GM13976 (cell line): ENCODE measurements around the gene NPB.

ENCODE experiments used
- DNase-seq: peaks from one replicate; pipeline ENCODE4 v3.0.0; 2012; ENCODE audit warnings: low spot score
- CTCF ChIP-seq: IDR thresholded peaks from 2 replicates; pipeline ENCODE4 v1.5.1; 2012; ENCODE audit warnings: borderline replicate concordance, mild to moderate bottlenecking; ENCODE audit not compliant: insufficient read depth; ENCODE audit errors: extremely low read depth, missing control alignments, control extremely low read depth
- in situ Hi-C: fragments of 300-500 bp; cut with MboI; formaldehyde crosslinking; loops from one replicate; pipeline ENCODE4 v1.12.0; 2022; ENCODE audit warnings: low sequenced_read_pairs, mixed read lengths, inconsistent platforms; ENCODE audit not compliant: unreplicated experiment

Gene NPB

GRCh38 chr17:81905424-81905875 lies 3.4 kb downstream of the NPB start:
- TF ChIP-seq CTCF, result no peak
- DNase-seq, result no peak
- in situ Hi-C loops, result no loop called here

GRCh38 chr17:81905993-81906392 lies 4.0 kb downstream of the NPB start:
- DNase-seq, result no peak
- in situ Hi-C loops, result no loop called here
- TF ChIP-seq CTCF, result no peak

GRCh38 chr17:81906476-81907218 lies 4.6 kb downstream of the NPB start:
- in situ Hi-C loops, result no loop called here
- no peak for TF ChIP-seq CTCF
- no peak for DNase-seq

GRCh38 chr17:81907219-81908145 lies 5.4 kb downstream of the NPB start:
- in situ Hi-C loops, result no loop called here
- no peak for DNase-seq
- TF ChIP-seq CTCF, result no peak

- DNase-seq, result no peak
- no peak for TF ChIP-seq CTCF
- in situ Hi-C loops, result no loop called here
Measured at GRCh38 chr17:81908793-81909192, 6.8 kb downstream of the NPB start.

- DNase-seq, result no peak
- no peak for TF ChIP-seq CTCF
- in situ Hi-C loops, result no loop called here
Measured at GRCh38 chr17:81909231-81909630, 7.2 kb downstream of the NPB start.
